Caco-2 (cell line): ENCODE data around the gene FBN2. TPM values are rescaled to one million over a fixed set of nuclear protein-coding genes. Genes with fewer than 3 reads are reported as not detected.

Source experiments
- BruUV-seq: library from RNA; stranded (reverse); fragments of 400-500 nt; replicated peaks from 2 replicates; lab custom pipeline; 2021; lab: Mats Ljungman, UMichigan
- CTCF ChIA-PET: fragments of 300-600 bp; sonication (Branson Sonifier 250); formaldehyde crosslinking; loops from one replicate; lab custom pipeline; 2022; ENCODE audit warnings: antibody characterized with exemption; lab: Charles Lee
- POLR2A ChIA-PET: fragments of 300-600 bp; sonication (Branson Sonifier 250); formaldehyde crosslinking; loops from one replicate; lab custom pipeline; 2022; ENCODE audit warnings: antibody characterized with exemption; lab: Charles Lee
- DNase-seq, 2 experiments: peaks; one replicate each; pipeline versions ENCODE4 v3.0.0 to v3.0.0-alpha.2; 2020 to 2022
- H3K27me3 ChIP-seq: replicated peaks from 2 replicates; pipeline ENCODE4 v1.6.0; 2011; ENCODE audit warnings: low read length; ENCODE audit not compliant: control insufficient read depth, insufficient read depth
- H3K36me3 ChIP-seq: 2 replicates; pipeline ENCODE4 v1.5.1; 2011; ENCODE audit warnings: low read length; ENCODE audit not compliant: control insufficient read depth, insufficient read depth
- H3K4me1 ChIP-seq: fragments of 250-450 bp; sonication (Bioruptor Pico); 2 replicates; pipeline ENCODE4 v1.5.1; 2020; ENCODE audit warnings: mild to moderate bottlenecking
- H3K4me3 ChIP-seq: 2 replicates; pipeline ENCODE4 v1.5.1; 2011; ENCODE audit warnings: low read depth, mild to moderate bottlenecking, control low read depth, low read length
- H3K9me3 ChIP-seq: fragments of 250-450 bp; sonication (Bioruptor Pico); 2 replicates; pipeline ENCODE4 v1.5.1; 2020; ENCODE audit warnings: mild to moderate bottlenecking, moderate library complexity
- H3K27ac Mint-ChIP-seq: one replicate; pipeline ENCODE4 v1.8.0; 2022; ENCODE audit warnings: mixed read lengths; ENCODE audit not compliant: unreplicated experiment
- H3K27me3 Mint-ChIP-seq: one replicate; pipeline ENCODE4 v1.8.0; 2022; ENCODE audit warnings: mixed read lengths; ENCODE audit not compliant: insufficient read depth, unreplicated experiment
- H3K36me3 Mint-ChIP-seq: one replicate; pipeline ENCODE4 v1.8.0; 2022; ENCODE audit warnings: mild to moderate bottlenecking, mixed read lengths; ENCODE audit not compliant: insufficient read depth, unreplicated experiment
- H3K4me1 Mint-ChIP-seq: one replicate; pipeline ENCODE4 v1.8.0; 2022; ENCODE audit warnings: low read depth, mixed read lengths; ENCODE audit not compliant: unreplicated experiment
- H3K4me3 Mint-ChIP-seq: one replicate; pipeline ENCODE4 v1.8.0; 2022; ENCODE audit warnings: mild to moderate bottlenecking, moderate library complexity, mixed read lengths; ENCODE audit not compliant: unreplicated experiment
- H3K9me3 Mint-ChIP-seq: one replicate; pipeline ENCODE4 v1.8.0; 2022; ENCODE audit warnings: mixed read lengths; ENCODE audit not compliant: unreplicated experiment
- CTCF ChIP-seq, 2 experiments: fragments of 200-600 bp in 1 of 2; IDR thresholded peaks; 1 replicate in 1 of 2; 2 replicates in 1 of 2; pipeline versions ENCODE4 v1.5.1 to v1.8.0; 2011 to 2022; ENCODE audit warnings: antibody characterized with exemption in 1 of 2, control low read depth in 1 of 2, inconsistent platforms in 1 of 2, low read depth in 1 of 2, low read length in 1 of 2, mild to moderate bottlenecking in 1 of 2, moderate library complexity in 1 of 2; ENCODE audit not compliant: insufficient read depth in 1 of 2, severe bottlenecking in 1 of 2, unreplicated experiment in 1 of 2
- intact Hi-C: fragments of 100-400 bp; cut with micrococcal nuclease; formaldehyde crosslinking; loops from one replicate; pipeline ENCODE4 v1.10.0; 2022; ENCODE audit not compliant: unreplicated experiment
- total RNA-seq: library from RNA; stranded (reverse); gene quantifications from 2 replicates; pipeline ENCODE4 v1.2.3, GENCODE V29; 2022

Gene FBN2
- total RNA-seq, 1 experiment from 2014 or later: 0.09 TPM

DNA sequence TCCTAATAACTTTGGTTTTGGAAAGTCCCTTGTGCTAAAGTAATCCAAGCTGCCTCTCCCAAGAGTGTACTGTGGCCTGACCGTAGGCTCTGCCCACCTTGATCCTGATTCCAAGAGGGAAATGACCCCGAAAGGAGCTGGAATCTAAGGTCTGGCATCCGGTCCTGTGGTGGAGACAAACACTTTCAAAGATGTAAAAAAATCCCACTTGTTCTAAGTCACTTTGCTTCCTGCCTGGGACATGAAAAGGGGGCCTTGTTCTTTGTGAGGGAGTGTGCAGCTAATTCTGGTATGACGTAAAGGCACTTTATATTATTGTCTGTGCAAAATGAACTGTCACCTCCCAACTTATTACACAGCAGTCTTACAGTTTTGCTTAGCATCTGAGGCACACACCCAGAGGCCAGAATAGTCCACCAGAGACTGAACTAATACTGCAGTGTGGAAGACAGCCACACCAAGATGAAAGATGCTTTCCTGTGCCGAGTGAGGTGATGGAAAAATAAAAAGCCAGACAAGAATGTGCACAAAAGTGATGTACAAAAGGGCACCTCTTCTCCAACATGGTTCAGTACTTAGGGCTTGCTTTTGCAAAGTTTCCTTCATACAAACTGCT is 325.7 kb downstream of the FBN2 start:
- Histone ChIP-seq H3K4me3 (no peak overlapping the region), H3K4me1 (no peaks in the 10 kb centered on the region), H3K27me3 (no peaks in the 10 kb centered on the region), H3K9me3 (no peaks in the 10 kb centered on the region), H3K36me3 (no peaks in the 10 kb centered on the region)
- no peak for DNase-seq
- TF ChIP-seq CTCF (IDR thresholded peaks at IDR 0.05; ENCODE audit: insufficient read depth in 1 of 2, low read depth in 1 of 2, low read length in 1 of 2, severe bottlenecking in 1 of 2, unreplicated experiment in 1 of 2): no peak
- Mint-ChIP-seq H3K27me3 (no peaks in the 10 kb centered on the region), H3K4me1 (no peaks in the 10 kb centered on the region), H3K27ac (no peak overlapping the region), H3K9me3 (no peaks in the 10 kb centered on the region), H3K4me3 (no peak overlapping the region), H3K36me3 (no peaks in the 10 kb centered on the region)
- ChIA-PET POLR2A (no interaction called here), CTCF (no interaction called here)
- intact Hi-C loops: loop anchor here (5.0 to 10.0 kb wide), 4 partner anchors 143 to 1553 kb away; no protein-coding TSS in a partner anchor
- BruUV-seq: no TSS peak

- no peak for DNase-seq
- no TSS peak for BruUV-seq
- Mint-ChIP-seq H3K4me3 (no peak overlapping the region), H3K9me3 (no peaks in the 10 kb centered on the region), H3K36me3 (peaks cover 7% of the 10 kb centered on the region), H3K27me3 (no peaks in the 10 kb centered on the region), H3K4me1 (no peaks in the 10 kb centered on the region), H3K27ac (no peak overlapping the region)
- ChIA-PET CTCF (no interaction called here), POLR2A (no interaction called here)
- Histone ChIP-seq H3K4me3 (no peak overlapping the region), H3K9me3 (no peaks in the 10 kb centered on the region), H3K27me3 (no peaks in the 10 kb centered on the region), H3K36me3 (no peaks in the 10 kb centered on the region), H3K4me1 (no peaks in the 10 kb centered on the region)
- intact Hi-C loops: no loop called here
- no peak for TF ChIP-seq CTCF (IDR thresholded peaks at IDR 0.05; ENCODE audit: insufficient read depth in 1 of 2, low read depth in 1 of 2, low read length in 1 of 2, severe bottlenecking in 1 of 2, unreplicated experiment in 1 of 2)
Observed at GRCh38 chr5:128208436-128208835, 329.6 kb downstream of the FBN2 start.
